ENCODE data around the gene RAPGEF4.

The RAPGEF4 gene

GRCh38 chr2:173017646-173018420 lies 282.2 kb downstream of the RAPGEF4 start:
- H3K36me3 ChIP-seq (ENCODE audit: control insufficient read depth in 5 of 5, insufficient read depth in 5 of 5, low read length in 5 of 5), result no peaks in the 10 kb centered on the region
- no peaks in the 10 kb centered on the region for H3K9me3 ChIP-seq (ENCODE audit: control insufficient read depth in 5 of 5, low read length in 5 of 5)
- peaks cover 0 to 21% (median 15%) of the 10 kb centered on the region in 5 donors for H3K4me1 ChIP-seq (ENCODE audit: control insufficient read depth in 5 of 5, insufficient read depth in 5 of 5, low read length in 5 of 5)
- no peak overlapping the region for H3K4me3 ChIP-seq (ENCODE audit: low read depth in 1 of 5, low read length in 5 of 5)
- H3K27me3 ChIP-seq (ENCODE audit: control insufficient read depth in 5 of 5, insufficient read depth in 4 of 5, low read length in 5 of 5), result no peaks in the 10 kb centered on the region
- no peak overlapping the region for H3K27ac ChIP-seq (ENCODE audit: low read depth, low read length)
- no peak overlapping the region for H3K9ac ChIP-seq (ENCODE audit: low read length in 5 of 5)

DNA sequence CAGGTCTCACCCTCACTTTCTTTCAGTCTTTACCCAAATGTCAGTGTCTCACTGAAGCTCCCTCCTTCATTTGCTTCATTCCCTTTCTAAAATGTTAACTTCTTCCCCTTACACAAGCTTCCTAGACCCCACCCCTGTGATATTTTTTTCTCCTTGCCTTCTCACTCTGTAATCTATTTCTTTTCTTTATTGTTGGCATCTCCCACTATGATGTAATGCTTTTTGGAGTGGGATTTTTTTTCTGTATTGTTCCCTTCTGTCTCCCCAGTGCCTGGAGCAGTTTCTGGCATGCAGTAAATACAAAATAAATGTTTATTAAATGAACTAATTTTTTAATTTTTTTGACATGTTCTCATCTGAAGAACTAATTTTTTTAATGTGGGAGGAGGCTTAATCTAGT lies 284.1 kb downstream of the RAPGEF4 start:
- Histone ChIP-seq H3K36me3 (ENCODE audit: control insufficient read depth in 5 of 5, insufficient read depth in 5 of 5, low read length in 5 of 5) (peaks cover 0 to 2% (median 0%) of the 10 kb centered on the region in 5 donors), H3K4me3 (ENCODE audit: low read depth in 1 of 5, low read length in 5 of 5) (no peak overlapping the region), H3K27me3 (ENCODE audit: control insufficient read depth in 5 of 5, insufficient read depth in 4 of 5, low read length in 5 of 5) (no peaks in the 10 kb centered on the region)

GRCh38 chr2:173021939-173022371 lies 286.3 kb downstream of the RAPGEF4 start:
- no peak overlapping the region for H3K27ac ChIP-seq (ENCODE audit: low read depth, low read length)

More for the DNA sequence above, 284.1 kb downstream of the RAPGEF4 start:
- no peak overlapping the region for H3K27ac ChIP-seq (ENCODE audit: low read depth, low read length)
- no peaks in the 10 kb centered on the region for H3K9me3 ChIP-seq (ENCODE audit: control insufficient read depth in 5 of 5, low read length in 5 of 5)
- H3K9ac ChIP-seq (ENCODE audit: low read length in 5 of 5), result no peak overlapping the region
- peaks cover 0 to 4% (median 3%) of the 10 kb centered on the region in 5 donors for H3K4me1 ChIP-seq (ENCODE audit: control insufficient read depth in 5 of 5, insufficient read depth in 5 of 5, low read length in 5 of 5)

DNA sequence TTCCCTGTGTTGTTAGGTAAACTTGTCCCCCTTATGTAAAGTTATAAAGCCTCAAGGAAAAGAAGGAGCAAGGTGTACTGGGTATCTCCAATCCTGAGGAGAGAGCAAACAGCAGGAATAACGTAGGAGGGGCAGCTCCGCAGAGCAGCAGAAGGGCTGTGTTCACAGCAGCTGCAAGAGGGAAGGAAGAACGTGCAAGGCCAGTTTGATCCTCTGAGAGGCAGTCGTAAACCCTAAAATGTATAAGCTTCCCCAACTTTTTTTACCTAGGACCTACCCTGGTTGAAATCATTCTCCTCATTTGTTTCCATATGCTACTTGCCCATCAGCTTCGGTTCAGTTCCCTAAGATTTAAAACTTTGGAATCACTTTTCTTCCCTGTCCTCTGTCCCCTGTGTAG lies 288.1 kb downstream of the RAPGEF4 start:
- Histone ChIP-seq H3K27ac (ENCODE audit: low read depth, low read length) (no peak overlapping the region), H3K4me3 (ENCODE audit: low read depth in 1 of 5, low read length in 5 of 5) (no peak overlapping the region), H3K9ac (ENCODE audit: low read length in 5 of 5) (no peak overlapping the region), H3K9me3 (ENCODE audit: control insufficient read depth in 5 of 5, low read length in 5 of 5) (no peaks in the 10 kb centered on the region), H3K4me1 (ENCODE audit: control insufficient read depth in 5 of 5, insufficient read depth in 5 of 5, low read length in 5 of 5) (peaks cover 0 to 8% (median 8%) of the 10 kb centered on the region in 5 donors), H3K27me3 (ENCODE audit: control insufficient read depth in 5 of 5, insufficient read depth in 4 of 5, low read length in 5 of 5) (no peaks in the 10 kb centered on the region), H3K36me3 (ENCODE audit: control insufficient read depth in 5 of 5, insufficient read depth in 5 of 5, low read length in 5 of 5) (peaks cover 0 to 5% (median 0%) of the 10 kb centered on the region in 5 donors)

More at GRCh38 chr2:173021939-173022371, 286.3 kb downstream of the RAPGEF4 start:
- H3K4me3 ChIP-seq (ENCODE audit: low read depth in 1 of 5, low read length in 5 of 5), result no peak overlapping the region
- H3K4me1 ChIP-seq (ENCODE audit: control insufficient read depth in 5 of 5, insufficient read depth in 5 of 5, low read length in 5 of 5), result peaks cover 0 to 4% (median 3%) of the 10 kb centered on the region in 5 donors
- no peak overlapping the region for H3K9ac ChIP-seq (ENCODE audit: low read length in 5 of 5)
- H3K36me3 ChIP-seq (ENCODE audit: control insufficient read depth in 5 of 5, insufficient read depth in 5 of 5, low read length in 5 of 5), result peaks cover 0 to 5% (median 0%) of the 10 kb centered on the region in 5 donors
- H3K9me3 ChIP-seq (ENCODE audit: control insufficient read depth in 5 of 5, low read length in 5 of 5), result no peaks in the 10 kb centered on the region
- no peaks in the 10 kb centered on the region for H3K27me3 ChIP-seq (ENCODE audit: control insufficient read depth in 5 of 5, insufficient read depth in 4 of 5, low read length in 5 of 5)

DNA sequence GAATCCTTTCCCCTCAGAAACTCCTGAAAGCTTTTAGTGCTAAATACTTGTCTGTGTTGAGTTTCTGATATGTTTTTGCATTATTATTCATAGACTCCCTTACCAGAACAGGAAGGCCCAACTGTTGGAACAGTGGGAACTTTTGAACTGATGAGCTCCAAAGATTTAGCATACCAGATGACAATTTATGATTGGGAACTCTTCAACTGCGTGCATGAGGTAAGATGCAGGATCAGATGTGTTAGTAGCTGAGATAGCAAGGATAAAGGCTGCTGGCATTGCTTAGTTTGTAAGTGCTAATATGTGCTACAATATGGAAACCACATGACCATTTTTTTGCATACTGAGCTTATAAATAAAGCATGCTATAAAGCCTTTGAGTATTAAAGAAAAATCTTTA lies 290.8 kb downstream of the RAPGEF4 start:
- no peak overlapping the region for H3K27ac ChIP-seq (ENCODE audit: low read depth, low read length)
- H3K27me3 ChIP-seq (ENCODE audit: control insufficient read depth in 5 of 5, insufficient read depth in 4 of 5, low read length in 5 of 5), result no peaks in the 10 kb centered on the region
- H3K9ac ChIP-seq (ENCODE audit: low read length in 5 of 5), result no peak overlapping the region
- no peaks in the 10 kb centered on the region for H3K9me3 ChIP-seq (ENCODE audit: control insufficient read depth in 5 of 5, low read length in 5 of 5)
- peaks cover 0 to 8% (median 8%) of the 10 kb centered on the region in 5 donors for H3K4me1 ChIP-seq (ENCODE audit: control insufficient read depth in 5 of 5, insufficient read depth in 5 of 5, low read length in 5 of 5)
- peaks cover 0 to 5% (median 0%) of the 10 kb centered on the region in 5 donors for H3K36me3 ChIP-seq (ENCODE audit: control insufficient read depth in 5 of 5, insufficient read depth in 5 of 5, low read length in 5 of 5)
- H3K4me3 ChIP-seq (ENCODE audit: low read depth in 1 of 5, low read length in 5 of 5), result no peak overlapping the region

DNA sequence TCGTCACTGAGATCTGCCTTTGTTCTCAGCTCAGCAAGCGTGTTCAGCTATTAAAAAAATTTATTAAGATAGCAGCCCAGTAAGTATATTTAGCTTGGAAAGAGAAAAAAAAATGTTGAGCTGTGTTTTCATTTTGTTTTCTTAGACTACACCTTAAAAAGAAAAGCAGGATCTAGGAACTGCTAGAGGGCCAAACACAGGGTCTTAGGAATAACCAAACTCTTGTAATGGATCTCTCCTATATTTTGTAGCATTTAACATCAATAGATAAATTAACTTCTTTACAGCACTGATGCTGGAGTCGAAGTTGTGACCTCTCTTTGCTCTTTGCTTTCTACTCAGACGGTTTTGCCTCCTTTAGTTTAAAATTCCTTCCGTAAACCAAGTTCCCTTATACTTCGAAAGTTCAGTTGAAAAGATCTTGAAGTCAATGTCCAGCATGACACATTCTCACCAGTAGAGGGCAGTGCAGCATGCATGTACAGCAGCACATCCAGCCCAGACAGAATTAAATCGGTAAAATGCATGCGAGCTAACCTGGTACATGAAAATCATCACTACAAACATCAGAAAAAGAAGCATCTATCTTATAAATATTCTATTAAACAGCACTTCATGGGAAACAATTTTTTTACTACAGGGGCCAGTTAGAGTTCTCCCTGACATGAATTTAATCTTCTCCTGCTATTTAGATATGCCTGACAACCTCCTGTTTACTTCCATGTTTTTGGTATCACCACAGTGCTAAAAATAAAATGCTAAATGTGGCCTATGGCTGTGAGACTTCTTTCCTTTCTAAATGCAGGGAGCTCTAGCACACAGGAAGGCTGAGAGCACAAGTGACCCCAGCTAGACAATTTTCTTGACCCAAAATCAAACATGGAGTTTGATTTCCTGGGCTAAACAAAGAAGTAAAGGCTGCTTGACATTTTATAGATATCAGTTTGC lies 291.8 kb downstream of the RAPGEF4 start:
- Histone ChIP-seq H3K27ac (ENCODE audit: low read depth, low read length) (peak overlapping the region; percentile 21), H3K9ac (ENCODE audit: low read length in 5 of 5) (peak overlapping the region in 4 of 5 donors; percentile 11 to 48 (median 30))

GRCh38 chr2:173028141-173028540 lies 292.5 kb downstream of the RAPGEF4 start:
- H3K27ac ChIP-seq (ENCODE audit: low read depth, low read length), result no peak overlapping the region
- H3K4me3 ChIP-seq (ENCODE audit: low read depth in 1 of 5, low read length in 5 of 5), result no peak overlapping the region
- H3K27me3 ChIP-seq (ENCODE audit: control insufficient read depth in 5 of 5, insufficient read depth in 4 of 5, low read length in 5 of 5), result no peaks in the 10 kb centered on the region
- peaks cover 0 to 5% (median 0%) of the 10 kb centered on the region in 5 donors for H3K36me3 ChIP-seq (ENCODE audit: control insufficient read depth in 5 of 5, insufficient read depth in 5 of 5, low read length in 5 of 5)
- no peaks in the 10 kb centered on the region for H3K9me3 ChIP-seq (ENCODE audit: control insufficient read depth in 5 of 5, low read length in 5 of 5)
- H3K9ac ChIP-seq (ENCODE audit: low read length in 5 of 5), result no peak overlapping the region
- peaks cover 0 to 8% (median 5%) of the 10 kb centered on the region in 5 donors for H3K4me1 ChIP-seq (ENCODE audit: control insufficient read depth in 5 of 5, insufficient read depth in 5 of 5, low read length in 5 of 5)

More for the DNA sequence above, 291.8 kb downstream of the RAPGEF4 start:
- H3K4me1 ChIP-seq (ENCODE audit: control insufficient read depth in 5 of 5, insufficient read depth in 5 of 5, low read length in 5 of 5), result peaks cover 0 to 8% (median 5%) of the 10 kb centered on the region in 5 donors
- H3K36me3 ChIP-seq (ENCODE audit: control insufficient read depth in 5 of 5, insufficient read depth in 5 of 5, low read length in 5 of 5), result peaks cover 0 to 5% (median 0%) of the 10 kb centered on the region in 5 donors
- H3K9me3 ChIP-seq (ENCODE audit: control insufficient read depth in 5 of 5, low read length in 5 of 5), result no peaks in the 10 kb centered on the region
- peak overlapping the region in 1 of 5 donors; percentile 23 for H3K4me3 ChIP-seq (ENCODE audit: low read depth in 1 of 5, low read length in 5 of 5)
- H3K27me3 ChIP-seq (ENCODE audit: control insufficient read depth in 5 of 5, insufficient read depth in 4 of 5, low read length in 5 of 5), result no peaks in the 10 kb centered on the region

GRCh38 chr2:173028671-173029070 lies 293.0 kb downstream of the RAPGEF4 start:
- Histone ChIP-seq H3K9me3 (ENCODE audit: control insufficient read depth in 5 of 5, low read length in 5 of 5) (no peaks in the 10 kb centered on the region), H3K4me3 (ENCODE audit: low read depth in 1 of 5, low read length in 5 of 5) (no peak overlapping the region), H3K27me3 (ENCODE audit: control insufficient read depth in 5 of 5, insufficient read depth in 4 of 5, low read length in 5 of 5) (no peaks in the 10 kb centered on the region), H3K27ac (ENCODE audit: low read depth, low read length) (no peak overlapping the region), H3K36me3 (ENCODE audit: control insufficient read depth in 5 of 5, insufficient read depth in 5 of 5, low read length in 5 of 5) (peaks cover 0 to 5% (median 0%) of the 10 kb centered on the region in 5 donors), H3K9ac (ENCODE audit: low read length in 5 of 5) (no peak overlapping the region), H3K4me1 (ENCODE audit: control insufficient read depth in 5 of 5, insufficient read depth in 5 of 5, low read length in 5 of 5) (peaks cover 0 to 8% (median 5%) of the 10 kb centered on the region in 5 donors)

- Histone ChIP-seq H3K9ac (ENCODE audit: low read length in 5 of 5) (no peak overlapping the region), H3K27ac (ENCODE audit: low read depth, low read length) (no peak overlapping the region), H3K4me3 (ENCODE audit: low read depth in 1 of 5, low read length in 5 of 5) (no peak overlapping the region), H3K4me1 (ENCODE audit: control insufficient read depth in 5 of 5, insufficient read depth in 5 of 5, low read length in 5 of 5) (peaks cover 0 to 8% (median 5%) of the 10 kb centered on the region in 5 donors), H3K36me3 (ENCODE audit: control insufficient read depth in 5 of 5, insufficient read depth in 5 of 5, low read length in 5 of 5) (no peaks in the 10 kb centered on the region), H3K9me3 (ENCODE audit: control insufficient read depth in 5 of 5, low read length in 5 of 5) (no peaks in the 10 kb centered on the region), H3K27me3 (ENCODE audit: control insufficient read depth in 5 of 5, insufficient read depth in 4 of 5, low read length in 5 of 5) (no peaks in the 10 kb centered on the region)
These were observed 295.2 kb downstream of the RAPGEF4 start for GRCh38 chr2:173030561-173031490.
